HG02970 (cell line): ENCODE results near the gene PHACTR1.

Experiments
- ATAC-seq: cut with Tn5 transposase; IDR thresholded peaks from one replicate; pipeline ENCODE4 v1.9.1; 2021; ENCODE audit warnings: mild to moderate bottlenecking, moderate library complexity, moderate number of reproducible peaks; ENCODE audit not compliant: unreplicated experiment, low FRiP score

Gene PHACTR1

DNA sequence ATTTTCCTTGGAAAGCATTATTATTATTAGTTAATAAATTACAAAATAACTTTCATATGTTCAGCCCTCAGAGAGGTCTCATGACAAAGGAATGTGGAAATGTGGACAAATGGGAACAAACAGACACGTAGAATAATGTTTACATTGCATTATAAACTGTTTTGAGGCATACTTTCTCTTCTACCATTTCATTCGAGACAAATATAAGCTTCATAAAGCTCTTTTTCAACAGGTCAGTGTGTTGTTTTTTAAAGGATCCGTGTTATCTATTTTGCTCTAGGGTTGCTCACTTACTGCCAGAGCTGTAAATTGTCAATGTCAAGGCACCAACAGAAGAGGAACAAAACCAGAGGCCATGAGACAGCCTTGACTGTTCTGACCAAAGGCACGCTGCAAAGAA is 256.8 kb downstream of the PHACTR1 start:
- no peak for ATAC-seq

DNA sequence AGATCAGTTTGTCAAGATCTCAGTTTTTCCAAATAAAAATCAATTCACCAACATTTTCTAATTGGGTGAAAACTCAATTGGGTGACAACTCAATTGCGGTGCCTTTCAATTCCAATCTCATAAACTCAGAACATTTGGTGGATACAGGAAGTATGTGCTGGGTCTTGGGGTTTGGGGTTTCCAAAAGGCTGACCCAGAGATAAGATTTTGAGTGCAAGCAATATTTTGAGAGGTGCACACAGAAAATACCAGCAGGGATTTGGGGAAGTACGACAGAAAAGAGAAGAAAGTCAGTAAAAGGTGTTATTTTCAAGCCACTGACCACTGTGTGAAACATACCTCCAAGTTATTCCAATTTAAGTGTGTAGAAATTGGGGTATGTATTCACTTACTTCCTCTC is 258.0 kb downstream of the PHACTR1 start:
- ATAC-seq: no peak

DNA sequence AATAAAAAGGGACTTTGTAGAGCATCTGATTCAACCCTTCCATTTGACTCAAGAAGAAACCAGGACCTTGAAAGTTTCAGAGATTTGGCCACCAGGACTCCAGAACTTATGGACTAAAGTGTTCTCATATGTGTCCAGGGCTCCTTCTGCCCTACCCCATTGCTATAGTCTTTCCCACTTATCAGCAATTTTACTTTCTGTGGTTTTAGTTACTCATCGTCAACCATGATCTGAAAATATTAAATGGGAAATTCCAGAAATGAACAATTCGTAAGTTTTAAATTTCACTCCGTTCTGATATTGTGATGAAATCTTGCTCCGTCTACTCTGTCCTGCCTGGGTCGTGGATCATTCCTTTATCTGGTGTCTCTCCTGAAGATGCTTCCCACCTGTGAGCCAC is 259.8 kb downstream of the PHACTR1 start:
- ATAC-seq: no peak

DNA sequence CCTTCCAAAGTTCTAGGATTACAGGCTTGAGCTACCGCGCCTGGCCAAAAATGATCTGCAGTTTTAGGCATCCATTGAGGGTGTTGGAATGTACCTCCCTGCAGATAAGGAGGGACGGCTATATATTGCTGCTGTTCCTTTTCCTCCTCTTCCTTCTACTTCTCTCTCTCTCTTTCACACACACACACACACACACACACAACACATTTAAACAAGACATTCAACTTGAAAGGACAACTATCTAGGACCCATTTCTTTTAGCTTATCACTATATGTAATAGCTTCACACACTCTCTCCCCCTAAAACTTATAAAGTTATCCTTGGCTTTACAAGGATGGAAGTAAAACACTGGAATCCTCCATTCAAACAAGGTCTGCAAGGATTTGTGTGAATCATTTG is 260.6 kb downstream of the PHACTR1 start:
- no peak for ATAC-seq

DNA sequence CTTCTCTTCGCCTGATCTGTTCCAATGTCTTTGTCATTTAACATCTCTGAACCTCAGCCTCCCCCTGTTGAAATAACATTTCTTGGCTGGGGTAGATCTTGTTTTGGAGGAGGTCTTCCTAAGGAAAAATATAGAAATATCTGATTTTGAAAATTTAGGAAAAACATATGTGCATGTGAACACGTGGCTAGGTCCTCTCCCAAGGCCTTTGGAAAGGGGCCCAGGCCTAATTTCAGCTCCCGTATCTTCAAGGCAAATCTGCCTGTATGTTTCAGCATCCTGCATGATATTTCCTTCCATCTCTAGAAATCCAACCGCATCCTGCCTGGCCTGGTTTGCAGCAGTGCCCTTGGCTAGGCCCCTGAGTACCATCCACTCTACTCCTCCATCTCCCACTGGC is 261.2 kb downstream of the PHACTR1 start:
- ATAC-seq: no peak

DNA sequence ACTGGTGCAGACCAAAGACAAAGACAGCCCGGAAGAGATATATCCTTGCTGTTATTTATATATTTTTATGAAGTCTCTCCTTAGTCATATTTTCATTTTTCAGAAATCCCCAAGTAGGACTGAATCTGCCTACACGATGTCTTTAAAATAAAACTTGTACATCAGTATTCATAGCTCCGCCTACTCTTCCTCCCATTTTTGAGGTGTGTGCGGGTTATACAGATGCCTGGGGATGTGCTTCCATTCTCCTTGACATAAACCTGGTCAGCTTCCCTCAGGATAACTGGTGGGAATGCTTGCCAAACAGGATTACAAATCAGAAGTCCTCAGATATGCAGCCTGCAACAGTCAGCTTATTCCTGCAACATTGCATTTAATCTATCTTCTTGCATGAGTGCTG is 264.2 kb downstream of the PHACTR1 start:
- no peak for ATAC-seq

DNA sequence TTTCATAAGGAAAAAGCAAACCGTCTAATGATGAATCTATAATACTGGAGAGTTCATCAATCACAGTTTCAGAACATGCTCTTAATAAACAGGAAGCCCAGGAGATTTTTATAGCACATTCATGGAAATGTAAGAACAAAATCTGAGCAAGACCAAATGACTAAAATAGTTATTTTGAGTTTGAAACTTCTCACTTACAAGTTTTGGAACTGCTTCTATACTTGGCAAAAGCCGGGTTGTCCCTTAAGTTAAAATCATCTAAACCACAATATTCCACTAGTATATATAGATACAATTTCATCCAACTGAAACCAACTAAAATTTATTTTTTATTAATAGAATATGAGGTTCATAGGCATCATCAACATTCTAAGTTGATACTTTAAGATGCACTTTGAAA is 268.2 kb downstream of the PHACTR1 start:
- ATAC-seq: no peak

DNA sequence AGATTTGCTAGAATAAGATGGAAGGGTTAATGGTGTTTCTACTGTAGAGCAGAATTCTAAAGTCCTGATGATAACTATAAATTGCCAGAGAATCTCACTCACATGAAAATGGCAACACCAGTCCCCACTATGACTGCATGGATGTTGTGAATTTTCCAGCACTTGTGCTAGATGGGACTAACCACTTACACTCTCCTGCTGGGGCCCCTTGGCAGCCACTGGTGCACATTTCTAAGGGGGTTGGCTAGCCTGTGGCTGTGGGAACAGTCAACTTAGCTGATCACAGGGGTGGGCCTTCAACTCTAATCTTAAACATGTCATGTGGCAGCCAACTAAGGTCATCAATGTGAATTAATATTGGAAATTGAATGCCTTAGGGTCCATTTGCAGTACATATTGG is 271.2 kb downstream of the PHACTR1 start:
- ATAC-seq: no peak

DNA sequence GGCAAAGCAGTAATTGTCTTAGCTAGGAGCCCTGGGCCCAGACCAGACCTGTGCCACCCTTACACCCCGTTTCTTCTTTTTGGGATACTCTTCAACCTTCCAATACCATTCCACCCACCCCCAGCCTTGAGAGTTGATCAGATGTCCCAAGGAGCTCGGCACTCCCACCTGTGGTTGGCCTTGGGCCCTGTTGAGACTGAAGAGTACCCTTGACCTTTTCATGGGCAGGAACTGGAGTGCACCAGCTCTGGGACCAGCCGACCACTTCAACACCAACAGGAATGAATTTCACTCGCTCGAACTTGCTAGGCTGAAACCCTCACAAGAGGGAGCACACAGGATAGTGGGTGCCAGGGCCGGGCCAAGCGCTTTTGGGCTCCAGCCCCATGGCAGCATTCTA is 273.6 kb downstream of the PHACTR1 start:
- no peak for ATAC-seq

DNA sequence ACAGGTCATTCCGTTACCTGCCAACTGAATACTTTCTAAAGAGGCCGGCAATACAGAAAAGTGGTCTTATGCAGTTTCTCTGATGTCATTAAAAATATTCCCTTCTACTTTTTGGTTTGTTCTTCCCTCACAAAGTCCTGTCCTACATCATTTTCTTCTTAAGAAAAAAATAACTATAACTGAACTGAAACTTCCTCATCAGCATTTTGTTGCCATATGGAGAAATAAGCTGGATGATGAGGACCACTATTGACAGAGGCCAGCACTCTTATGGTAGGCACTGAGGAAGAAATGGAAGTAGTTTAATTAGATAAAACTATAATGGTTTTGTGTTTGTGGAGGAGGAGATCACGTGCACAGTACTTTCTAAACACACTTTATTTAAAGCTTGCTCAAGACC is 274.9 kb downstream of the PHACTR1 start:
- no peak for ATAC-seq

DNA sequence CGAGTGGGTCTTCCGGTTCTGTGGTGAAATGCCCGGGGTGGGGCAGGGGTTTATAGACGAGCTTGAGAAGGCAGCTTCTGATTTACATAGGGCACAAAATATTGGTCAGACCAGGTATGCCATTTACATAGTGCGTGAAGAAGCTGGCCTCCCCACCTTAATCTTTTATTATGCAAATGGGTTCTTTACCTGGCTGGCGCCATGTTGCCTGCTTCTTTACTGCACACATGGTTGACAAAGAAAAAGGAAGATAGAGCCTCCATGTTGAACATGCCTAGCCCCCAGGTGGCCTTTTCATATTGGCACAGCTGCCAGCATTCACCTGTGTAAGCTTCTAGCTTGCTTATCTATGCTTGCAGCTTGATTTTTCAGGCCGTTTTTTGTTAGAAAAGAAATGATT is 276.2 kb downstream of the PHACTR1 start:
- ATAC-seq: no peak

DNA sequence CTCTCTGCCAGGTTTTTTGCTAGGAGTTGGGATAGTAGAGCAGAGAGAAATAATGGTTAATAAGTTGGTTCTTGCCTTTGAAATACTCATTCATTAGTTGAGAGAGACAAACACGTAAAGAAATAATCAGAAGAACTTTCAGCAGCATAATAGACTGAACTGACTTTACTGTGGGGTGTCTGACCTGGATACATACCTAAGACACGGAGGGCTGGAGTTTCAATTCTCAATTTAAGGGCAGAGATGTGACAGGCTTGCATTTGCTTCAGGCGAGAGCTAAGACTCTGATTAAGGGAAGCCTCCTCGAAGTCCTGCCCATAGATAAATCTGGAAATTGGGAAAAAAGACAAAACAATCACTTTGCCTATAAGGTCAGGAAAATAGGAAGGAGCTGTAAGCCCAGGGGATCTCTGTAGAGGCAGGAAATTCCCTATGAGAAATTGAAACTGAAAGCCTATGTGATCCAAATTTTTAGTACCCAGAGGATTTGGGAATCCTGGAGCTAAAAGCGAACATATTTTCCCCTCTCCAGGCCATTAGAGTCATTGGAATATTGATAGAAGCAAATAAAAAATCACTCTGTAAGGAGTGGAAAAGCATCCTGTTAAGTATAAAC is 276.8 kb downstream of the PHACTR1 start:
- ATAC-seq: no peak

DNA sequence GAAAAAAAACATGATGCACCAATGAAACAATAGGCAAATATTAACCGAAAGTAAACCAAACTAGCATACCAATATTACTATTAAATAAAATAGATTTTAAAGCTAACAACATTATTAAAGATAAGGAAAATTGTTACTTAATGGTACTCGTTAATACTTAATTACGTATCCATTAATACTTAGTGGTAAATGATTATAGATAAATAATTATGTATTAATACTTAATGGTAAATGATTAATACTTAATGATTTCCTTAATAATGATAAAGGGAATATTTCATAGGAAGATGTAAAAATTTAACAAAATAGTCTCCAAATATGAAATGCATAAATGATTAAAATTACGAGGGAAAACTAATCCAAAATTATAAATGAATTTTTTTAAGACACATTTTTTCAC is 278.9 kb downstream of the PHACTR1 start:
- no peak for ATAC-seq

DNA sequence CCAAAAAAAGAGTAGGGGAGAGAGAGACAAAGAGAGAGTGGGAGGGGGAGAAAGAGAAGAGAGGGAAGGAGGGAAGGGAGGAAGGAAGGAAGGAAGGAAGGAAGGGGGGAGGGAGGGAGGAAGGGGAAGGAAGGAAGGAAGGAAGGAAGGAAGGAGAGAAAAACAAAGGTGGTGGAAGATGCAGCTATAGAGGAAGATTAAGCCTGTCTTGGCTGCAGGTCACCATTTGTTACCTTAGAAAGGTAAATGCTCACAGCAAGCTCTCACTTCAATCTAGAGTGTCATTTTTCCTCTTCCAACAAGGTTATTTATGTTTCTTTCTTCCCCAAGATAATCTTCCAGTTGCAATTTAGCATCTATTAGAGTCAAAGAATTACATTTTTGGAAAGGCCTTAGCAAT is 284.0 kb downstream of the PHACTR1 start:
- ATAC-seq: no peak

DNA sequence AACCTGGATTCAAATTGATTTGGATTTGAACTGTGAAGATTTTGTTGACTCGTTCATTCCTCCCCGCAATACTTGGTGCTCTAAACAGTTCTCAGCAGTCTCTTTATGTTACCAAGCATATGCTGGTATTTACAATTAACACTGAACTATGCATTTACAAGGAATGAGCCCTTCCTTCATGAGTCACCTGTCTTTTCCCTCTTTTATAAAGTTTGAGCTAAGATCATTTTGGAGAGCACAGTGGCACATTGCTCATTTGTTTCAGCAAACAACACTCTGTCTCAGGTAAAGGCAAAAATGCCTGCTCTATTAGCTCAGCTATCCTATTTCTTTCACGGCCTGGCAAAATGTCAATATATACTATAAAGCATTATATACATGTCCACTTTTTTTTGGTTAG is 285.4 kb downstream of the PHACTR1 start:
- no peak for ATAC-seq

DNA sequence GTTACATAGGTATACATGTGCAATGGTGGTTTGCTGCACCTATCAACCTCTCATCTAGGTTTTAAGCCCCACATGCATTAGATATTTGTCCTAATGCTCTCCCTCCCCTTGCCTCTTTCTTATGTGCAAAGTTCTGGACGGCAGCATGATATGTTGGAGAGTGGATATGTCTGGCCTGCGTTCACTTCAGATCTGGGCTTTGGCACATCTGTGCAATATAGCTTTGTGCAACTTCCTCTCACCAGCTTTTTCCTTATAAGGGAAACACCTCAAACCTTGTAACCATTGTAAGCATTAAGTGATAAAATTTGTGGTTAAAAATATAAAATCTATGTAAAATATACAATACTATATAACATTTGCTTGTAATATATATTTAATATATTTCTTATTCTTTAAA is 288.0 kb downstream of the PHACTR1 start:
- ATAC-seq: no peak

DNA sequence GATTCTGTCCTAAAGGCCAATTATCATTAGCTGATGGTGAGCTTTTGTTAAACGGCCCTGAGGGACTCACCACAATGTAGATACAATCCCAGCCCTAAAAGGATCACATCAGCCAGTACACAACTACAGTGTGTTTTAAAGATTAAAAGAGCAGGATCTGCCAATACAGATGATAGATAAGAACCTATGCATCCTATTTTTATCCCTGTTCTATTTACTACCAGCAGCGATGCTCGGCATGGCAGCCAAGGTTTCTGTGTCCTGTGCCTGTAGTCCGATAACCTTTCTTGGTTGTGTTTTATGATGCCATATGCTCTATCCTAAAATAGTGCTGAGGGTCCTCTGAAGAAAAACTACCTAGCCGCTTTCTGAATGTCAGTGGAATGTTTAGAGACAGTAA is 289.4 kb downstream of the PHACTR1 start:
- no peak for ATAC-seq

DNA sequence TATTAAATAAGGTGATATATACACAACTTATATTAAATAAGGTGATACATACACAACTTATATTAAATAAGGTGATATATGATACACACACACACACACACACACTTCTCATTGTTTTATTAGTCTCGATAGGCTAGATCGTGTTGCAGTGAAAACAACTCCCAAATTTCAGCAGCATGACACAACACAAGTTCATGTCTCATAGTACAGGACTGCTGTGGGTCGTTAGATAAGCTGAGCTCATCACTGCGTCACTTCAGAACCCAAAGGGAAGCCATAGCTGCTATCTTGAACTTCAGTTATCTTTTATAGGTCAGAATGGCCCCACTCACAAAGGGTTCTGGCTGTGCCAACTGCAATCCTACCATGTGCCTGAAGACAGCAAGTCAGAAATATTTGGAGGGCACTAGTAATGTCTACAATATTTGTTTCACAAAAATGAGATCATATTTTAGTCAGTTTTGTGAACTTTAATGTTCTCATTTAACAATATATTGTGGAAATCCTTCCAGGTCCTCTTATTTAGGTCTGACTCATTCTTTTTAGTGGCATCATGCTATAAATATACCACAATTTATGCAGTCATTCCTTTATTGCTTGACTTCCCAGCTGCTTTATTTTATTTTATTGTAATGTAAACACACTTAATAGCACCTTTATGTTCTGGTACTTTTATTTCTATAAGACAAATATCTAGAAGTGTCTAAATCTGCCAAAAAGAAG is 290.2 kb downstream of the PHACTR1 start:
- no peak for ATAC-seq

DNA sequence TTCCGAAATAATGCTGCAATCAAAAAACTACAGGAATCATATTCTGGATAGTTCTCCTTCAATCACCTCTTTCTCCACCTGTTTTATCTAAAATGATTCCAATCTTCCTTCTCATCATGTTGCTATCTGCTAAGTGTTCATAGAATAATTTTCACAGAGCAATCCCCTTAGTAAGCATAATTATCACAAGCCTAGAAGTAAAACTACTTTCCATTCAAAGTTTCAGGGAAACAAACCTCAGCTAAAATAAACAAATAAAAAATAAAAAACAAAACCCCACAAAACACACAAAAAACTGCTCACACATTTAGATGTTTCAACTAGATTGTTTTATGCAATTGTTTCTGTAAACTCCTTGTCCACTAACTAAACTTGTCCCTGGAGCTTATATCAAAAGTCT is 291.2 kb downstream of the PHACTR1 start:
- ATAC-seq: no peak

DNA sequence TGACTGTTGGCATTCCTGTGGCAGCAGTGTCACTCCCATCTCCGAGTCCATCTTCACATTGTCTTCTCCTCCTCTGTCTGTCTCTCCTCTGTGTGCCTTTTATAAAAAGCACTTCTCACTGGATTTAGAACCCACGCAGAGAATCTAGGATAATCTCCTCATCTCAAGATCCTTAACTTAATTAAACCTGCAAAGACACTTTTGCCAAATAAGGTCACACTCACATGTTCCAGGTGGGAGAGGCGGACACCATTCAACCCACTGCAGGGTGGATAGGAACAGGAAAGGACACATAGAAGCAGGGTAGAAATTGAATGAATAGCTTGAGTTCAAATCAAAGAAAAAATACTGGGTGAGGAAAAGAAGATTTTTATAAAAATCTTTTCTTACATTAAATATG is 292.5 kb downstream of the PHACTR1 start:
- ATAC-seq: no peak

DNA sequence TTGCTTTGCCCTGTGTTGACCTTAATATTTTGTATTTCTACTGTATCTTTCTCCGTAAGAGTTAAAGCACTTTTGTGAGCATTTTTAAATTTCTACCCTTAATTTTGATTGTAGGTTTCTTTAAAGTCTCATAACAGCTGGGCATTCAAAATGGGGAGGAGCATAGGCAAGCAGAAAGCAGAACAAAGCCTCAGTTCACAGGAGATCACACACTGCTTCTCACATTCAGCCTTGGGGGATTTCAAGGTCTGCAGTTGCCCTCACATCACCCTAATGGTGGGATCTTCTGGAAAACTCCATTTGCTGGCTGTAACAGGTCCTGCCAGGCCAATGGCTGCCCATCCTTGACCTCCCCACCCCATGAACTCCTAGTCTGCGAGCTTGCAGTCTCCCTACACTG is 292.9 kb downstream of the PHACTR1 start:
- ATAC-seq: no peak

DNA sequence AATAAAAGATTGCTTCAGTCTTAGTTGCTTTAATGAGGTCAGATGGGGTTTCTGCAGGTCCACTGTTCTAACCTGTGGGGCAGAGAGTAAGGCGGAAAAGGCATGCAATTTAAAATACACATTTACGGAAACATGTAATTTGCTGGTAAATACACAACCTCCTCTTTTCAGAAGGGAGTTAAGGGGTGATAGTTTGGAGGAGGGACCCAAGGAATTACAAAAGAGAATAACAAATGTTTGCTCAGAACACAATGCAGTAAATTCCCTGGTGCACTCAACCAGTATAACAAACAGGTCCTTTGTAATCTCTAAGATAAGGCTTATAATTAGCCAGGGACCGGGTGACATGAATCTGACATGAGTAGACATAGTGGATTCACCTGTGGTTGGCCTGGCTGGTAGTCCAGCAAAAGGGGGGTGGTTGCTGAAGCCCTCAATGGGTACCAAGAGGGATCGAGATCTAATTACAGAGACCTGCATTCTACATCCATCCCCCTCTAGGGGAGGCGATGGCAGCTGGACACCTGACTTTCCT is 295.1 kb downstream of the PHACTR1 start:
- ATAC-seq: no peak
